ENCODE results near the gene UGT1A8.

GRCh38 chr2:233811087-233811486, 193.7 kb downstream of the UGT1A8 start:
- TF ChIP-seq CTCF (IDR thresholded peaks at IDR 0.05): no peak
- no peak for TF ChIP-seq POLR2AphosphoS5 (IDR thresholded peaks at IDR 0.05)
- TF ChIP-seq EP300 (IDR thresholded peaks at IDR 0.05): no peak

All from sigmoid colon (tissue), 4 donors.